A673 (cell line): Measurements from ENCODE around the gene PLEKHG3.

Experiments used
- EZH2 ChIP-seq: fragments of 200-600 bp; sonication (generic); IDR thresholded peaks from 2 replicates; pipeline ENCODE4 v1.6.1; 2017; ENCODE audit warnings: borderline replicate concordance, low read depth, mild to moderate bottlenecking, mixed read lengths, antibody characterized with exemption, low read length; ENCODE audit not compliant: poor library complexity, severe bottlenecking
- TF ChIP-seq, protein P1 (sequence below): fragments of 300-800, 200-600 bp; sonication (generic); conservative IDR thresholded peaks from 2 replicates; pipeline ENCODE4 v1.5.1; 2017; ENCODE audit warnings: low read depth, mild to moderate bottlenecking, antibody characterized with exemption, low read length, moderate library complexity, mixed read lengths

DNA sequence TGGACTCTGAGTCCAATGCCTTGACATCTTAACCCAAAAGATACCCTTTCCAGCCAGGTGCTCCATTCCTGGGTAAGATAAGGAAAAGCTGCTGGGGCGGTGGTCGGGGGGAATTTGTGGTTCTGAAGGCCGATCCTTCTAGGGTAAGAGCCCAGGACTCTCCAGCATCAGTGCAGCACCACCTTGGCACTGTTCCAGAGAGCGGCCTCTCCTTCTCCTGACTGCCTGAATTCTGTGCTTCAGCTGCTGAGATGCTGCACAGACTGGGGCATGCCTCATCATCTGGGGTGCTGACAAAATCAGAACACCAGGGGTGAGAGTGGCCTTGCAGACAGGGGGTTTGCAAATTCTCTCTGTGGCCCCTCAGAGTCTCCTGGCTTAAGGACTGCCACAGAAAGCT, 88.0 kb downstream of the PLEKHG3 start:
- TF ChIP-seq, protein P1, sequence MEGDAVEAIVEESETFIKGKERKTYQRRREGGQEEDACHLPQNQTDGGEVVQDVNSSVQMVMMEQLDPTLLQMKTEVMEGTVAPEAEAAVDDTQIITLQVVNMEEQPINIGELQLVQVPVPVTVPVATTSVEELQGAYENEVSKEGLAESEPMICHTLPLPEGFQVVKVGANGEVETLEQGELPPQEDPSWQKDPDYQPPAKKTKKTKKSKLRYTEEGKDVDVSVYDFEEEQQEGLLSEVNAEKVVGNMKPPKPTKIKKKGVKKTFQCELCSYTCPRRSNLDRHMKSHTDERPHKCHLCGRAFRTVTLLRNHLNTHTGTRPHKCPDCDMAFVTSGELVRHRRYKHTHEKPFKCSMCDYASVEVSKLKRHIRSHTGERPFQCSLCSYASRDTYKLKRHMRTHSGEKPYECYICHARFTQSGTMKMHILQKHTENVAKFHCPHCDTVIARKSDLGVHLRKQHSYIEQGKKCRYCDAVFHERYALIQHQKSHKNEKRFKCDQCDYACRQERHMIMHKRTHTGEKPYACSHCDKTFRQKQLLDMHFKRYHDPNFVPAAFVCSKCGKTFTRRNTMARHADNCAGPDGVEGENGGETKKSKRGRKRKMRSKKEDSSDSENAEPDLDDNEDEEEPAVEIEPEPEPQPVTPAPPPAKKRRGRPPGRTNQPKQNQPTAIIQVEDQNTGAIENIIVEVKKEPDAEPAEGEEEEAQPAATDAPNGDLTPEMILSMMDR: no peak
- TF ChIP-seq EZH2: no peak
